ENCODE data around the gene RPUSD1.

- TF ChIP-seq, protein P1, sequence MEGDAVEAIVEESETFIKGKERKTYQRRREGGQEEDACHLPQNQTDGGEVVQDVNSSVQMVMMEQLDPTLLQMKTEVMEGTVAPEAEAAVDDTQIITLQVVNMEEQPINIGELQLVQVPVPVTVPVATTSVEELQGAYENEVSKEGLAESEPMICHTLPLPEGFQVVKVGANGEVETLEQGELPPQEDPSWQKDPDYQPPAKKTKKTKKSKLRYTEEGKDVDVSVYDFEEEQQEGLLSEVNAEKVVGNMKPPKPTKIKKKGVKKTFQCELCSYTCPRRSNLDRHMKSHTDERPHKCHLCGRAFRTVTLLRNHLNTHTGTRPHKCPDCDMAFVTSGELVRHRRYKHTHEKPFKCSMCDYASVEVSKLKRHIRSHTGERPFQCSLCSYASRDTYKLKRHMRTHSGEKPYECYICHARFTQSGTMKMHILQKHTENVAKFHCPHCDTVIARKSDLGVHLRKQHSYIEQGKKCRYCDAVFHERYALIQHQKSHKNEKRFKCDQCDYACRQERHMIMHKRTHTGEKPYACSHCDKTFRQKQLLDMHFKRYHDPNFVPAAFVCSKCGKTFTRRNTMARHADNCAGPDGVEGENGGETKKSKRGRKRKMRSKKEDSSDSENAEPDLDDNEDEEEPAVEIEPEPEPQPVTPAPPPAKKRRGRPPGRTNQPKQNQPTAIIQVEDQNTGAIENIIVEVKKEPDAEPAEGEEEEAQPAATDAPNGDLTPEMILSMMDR (optimal IDR thresholded peaks at IDR 0.05 in 1 of 3, IDR thresholded peaks at IDR 0.05 in 1 of 3, conservative IDR thresholded peaks at IDR 0.05 in 1 of 3; ENCODE audit: extremely low read depth in 1 of 3, insufficient read depth in 2 of 3, low read length in 3 of 3): no peak
- no peak for TF ChIP-seq EZH2 (IDR thresholded peaks at IDR 0.05; ENCODE audit: low read length)
Observed at GRCh38 chr16:760545-761343, 27.4 kb downstream of the RPUSD1 start, which contains the start of gene MSLN.

Data from keratinocyte (primary cell).